ENCODE data around the gene CLCN6.
A peak's percentile ranks its signal among the peaks of the same experiment; 100 is the strongest.
"Not testable (repeated sequence)": the region's sequence is repeated elsewhere in the genome, so short reads cannot be mapped to it uniquely, and the experiment has no call there.

CLCN6 gene

DNA sequence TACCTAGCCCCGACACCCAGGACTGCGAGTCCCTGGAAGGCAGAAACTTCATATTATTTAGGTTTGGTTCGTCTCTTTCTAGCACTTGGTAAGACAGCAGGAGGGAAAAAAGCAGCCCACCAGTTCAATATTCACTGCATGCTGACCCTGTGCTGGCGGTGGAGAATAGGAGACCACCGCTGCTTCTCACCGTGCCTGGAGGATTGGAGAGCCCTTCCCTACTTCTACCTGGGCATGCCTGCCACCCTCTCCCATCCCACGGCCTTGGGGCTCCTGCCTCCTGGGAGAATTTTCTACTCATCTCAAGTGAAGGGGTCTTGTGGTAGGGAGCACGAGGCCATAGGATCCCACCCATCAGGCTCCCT lies 5.6 kb upstream of the CLCN6 start:
- Mint-ChIP-seq H3K27ac (no peak overlapping the region), H3K9me3 (no peaks in the 10 kb centered on the region), H3K4me3 (no peak overlapping the region), H3K27me3 (no peaks in the 10 kb centered on the region), H3K4me1 (peaks cover 37% of the 10 kb centered on the region)
- no peak for DNase-seq
- no peak for ATAC-seq

DNA sequence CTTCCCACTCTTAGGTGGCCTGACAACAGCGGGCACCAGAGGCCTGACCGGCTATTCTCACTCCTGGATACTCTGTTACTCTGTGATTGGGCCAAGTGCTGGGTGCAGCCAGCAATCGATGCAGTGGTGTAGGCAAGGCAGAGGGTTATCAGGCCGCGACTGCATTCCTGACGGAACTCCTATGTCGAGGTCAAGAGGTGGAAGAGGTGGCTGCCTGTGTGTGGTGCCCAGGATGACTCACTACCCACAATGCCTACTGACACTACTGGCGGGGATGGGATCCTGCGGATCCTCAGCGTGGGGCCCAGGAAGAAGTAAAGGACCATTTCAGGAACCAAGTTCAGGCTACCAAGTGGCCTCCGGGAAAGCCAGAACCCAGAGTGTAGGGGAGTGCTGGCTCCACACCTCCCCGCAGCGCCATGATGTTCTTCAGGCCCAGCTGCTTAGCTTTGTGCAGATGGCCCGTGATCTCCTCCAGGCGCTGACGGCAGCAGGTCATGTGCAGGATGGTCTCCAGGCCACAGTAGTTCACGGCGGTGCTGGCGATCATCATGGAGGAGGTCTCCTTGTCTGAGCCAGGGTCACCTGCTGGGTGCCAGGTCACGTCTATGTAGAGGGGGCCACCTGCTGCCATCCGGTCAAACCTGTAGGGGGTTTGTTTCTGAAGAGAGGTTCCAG lies 5.1 kb upstream of the CLCN6 start:
- Mint-ChIP-seq H3K4me3 (no peak overlapping the region), H3K4me1 (peaks cover 39% of the 10 kb centered on the region), H3K27me3 (no peaks in the 10 kb centered on the region), H3K27ac (peak overlapping the region in 1 of 2 donors; percentile 15), H3K9me3 (no peaks in the 10 kb centered on the region)
- DNase-seq: no peak
- no peak for ATAC-seq

DNA sequence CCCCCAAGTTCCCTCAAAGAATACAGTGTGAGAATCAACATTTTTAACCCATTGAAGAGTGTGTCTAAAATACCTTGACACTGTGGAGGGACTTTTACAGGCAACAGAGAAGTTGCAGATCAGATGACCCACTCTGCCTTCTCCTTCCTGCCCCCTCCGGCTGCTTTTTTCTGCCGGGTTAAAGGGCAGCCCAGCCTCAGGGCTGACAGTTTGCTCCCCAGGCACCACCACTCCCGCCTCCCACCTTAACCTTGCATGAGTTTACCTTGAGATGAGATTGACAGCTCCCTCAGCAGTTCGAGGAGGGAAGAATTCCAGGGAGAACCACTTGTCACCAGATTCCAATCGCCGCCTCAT lies 3.4 kb upstream of the CLCN6 start:
- no peaks in the 10 kb centered on the region for H3K9me3 Mint-ChIP-seq
- no peaks in the 10 kb centered on the region for H3K27me3 Mint-ChIP-seq
- H3K4me1 Mint-ChIP-seq: peaks cover 56% of the 10 kb centered on the region
- H3K27ac Mint-ChIP-seq: peak overlapping the region in 1 of 2 donors; percentile 19
- DNase-seq (no peak), ATAC-seq (no peak)
- peak overlapping the region; percentile 96 to 98 for H3K4me3 Mint-ChIP-seq

DNA sequence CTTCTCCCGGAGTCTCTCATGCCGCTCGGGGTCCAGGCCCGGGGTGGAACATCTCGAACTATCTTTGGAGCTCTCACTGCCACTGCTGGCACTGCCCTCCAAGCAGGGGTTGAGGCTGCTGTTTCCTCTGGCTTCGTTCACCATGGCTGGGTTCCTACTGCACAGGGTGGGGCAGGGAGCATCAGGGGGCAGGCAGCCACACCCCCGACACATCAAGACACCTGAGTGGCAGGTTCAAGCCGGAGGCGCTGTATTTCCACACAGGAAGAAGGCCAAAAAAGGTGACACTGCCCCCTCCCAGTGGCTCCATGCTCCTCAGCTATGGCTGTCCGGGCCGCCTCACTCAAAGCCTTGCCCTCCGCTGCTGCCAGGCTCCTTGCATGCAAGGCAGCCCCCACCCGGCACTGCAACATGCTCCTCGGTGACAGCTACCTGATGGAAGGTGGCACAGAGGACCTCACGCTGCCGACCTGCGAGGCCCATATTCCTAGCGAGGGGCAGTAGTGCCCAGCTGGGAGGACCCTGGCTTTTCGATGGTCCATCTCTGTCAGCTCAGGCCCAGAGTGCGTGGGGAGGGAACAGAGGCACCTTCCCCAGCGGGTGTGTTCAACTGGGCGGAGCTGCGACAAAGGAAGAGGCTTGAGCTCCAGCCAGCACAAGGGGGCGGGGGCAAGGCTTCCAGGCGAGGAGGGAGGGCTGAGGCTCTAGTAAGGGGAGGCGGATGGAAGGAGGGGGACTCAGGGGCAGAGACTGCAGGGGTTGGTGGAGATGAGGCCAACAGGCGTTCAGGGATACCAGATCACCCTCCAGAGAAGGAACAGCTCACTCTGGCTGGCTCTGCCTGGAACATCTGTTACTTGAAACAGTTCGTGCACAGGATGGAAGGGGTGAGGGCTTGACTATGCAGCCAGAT lies 2.8 kb upstream of the CLCN6 start:
- Mint-ChIP-seq H3K9me3 (no peaks in the 10 kb centered on the region), H3K4me1 (peaks cover 62% of the 10 kb centered on the region), H3K27me3 (no peaks in the 10 kb centered on the region), H3K4me3 (peak overlapping the region; percentile 96 to 98), H3K27ac (peak overlapping the region in 1 of 2 donors; percentile 27)
- peak; percentile 53 to 68 for DNase-seq
- ATAC-seq: peak; percentile 40

DNA sequence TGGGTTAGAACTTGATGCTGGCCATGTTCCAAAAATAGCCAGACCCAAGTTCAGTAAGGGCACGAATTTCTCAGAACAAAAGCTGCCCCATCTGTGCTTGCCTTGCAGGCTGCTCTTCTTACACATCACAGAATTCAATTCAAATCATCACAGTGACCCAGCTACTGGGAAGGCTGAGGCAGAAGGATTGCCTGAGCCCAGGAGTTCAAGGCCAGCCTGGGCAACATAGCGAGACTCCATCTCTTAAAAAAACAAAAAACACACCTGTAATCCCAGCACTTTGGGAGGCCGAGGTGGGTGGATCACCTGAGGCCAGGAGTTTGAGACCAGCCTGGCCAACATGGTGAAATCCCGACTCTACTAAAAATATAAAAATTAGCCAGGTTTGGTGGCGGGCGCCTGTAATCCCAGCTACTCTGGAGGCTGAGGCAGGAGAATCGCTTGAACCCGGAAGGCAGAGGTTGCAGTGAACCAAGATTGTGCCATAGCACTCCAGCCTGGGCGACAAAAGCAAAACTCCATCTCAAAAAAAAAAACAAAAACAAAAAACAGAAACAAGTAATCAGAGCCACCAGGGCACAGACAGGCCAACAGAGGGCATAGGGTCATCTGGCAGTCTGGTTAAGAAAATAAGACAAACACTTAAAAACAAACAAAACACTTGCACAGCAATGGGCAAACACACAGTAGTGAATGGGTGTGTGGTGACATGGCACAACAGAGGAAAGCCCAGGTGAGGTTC lies 1.9 kb upstream of the CLCN6 start:
- not testable (repeated sequence) for H3K9me3 Mint-ChIP-seq, H3K27me3 Mint-ChIP-seq, ATAC-seq, DNase-seq
- Mint-ChIP-seq H3K4me1 (peaks cover 68% of the 10 kb centered on the region), H3K4me3 (peak overlapping the region; percentile 96 to 98), H3K27ac (peak overlapping the region in 1 of 2 donors; percentile 15)

DNA sequence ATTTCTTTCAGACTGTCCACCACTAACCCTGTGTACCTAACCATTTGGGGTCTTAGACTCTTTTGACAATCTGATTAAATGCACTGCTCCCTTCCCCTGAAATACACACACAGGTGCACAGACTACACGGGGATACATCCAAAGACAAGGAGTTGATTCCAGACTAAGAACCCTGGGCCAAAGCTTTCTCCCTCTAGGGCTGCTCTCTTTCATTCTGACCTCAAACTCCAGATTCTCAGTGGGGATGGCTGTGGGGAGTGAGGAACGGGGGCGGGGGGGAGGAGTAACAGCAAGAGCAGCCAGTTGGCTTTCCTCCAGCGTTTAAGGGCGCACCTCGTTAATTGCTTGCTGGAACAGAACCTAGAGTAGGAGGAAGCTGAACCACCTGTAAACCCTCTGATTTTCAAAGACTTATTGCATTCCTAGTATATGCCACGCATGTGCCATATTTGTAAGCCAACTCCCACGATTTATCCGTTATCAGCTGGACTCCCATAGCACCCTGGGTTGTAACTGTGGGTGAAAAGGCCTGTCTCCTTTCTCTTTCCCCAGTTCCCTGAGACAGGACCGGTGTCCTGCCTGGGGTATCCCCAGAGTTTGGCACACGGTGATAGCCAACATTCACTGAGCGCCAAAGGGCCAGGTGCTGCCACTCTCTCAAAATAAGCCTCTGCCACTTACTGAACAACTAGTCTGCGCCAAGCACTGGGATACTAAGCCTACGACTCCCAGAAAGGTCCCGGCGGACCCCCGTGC lies 1.1 kb upstream of the CLCN6 start:
- Mint-ChIP-seq H3K4me3 (peak overlapping the region; percentile 96 to 98), H3K27me3 (no peaks in the 10 kb centered on the region), H3K27ac (peak overlapping the region; percentile 36 to 98), H3K4me1 (peaks cover 73% of the 10 kb centered on the region), H3K9me3 (no peaks in the 10 kb centered on the region)
- DNase-seq (no peak), ATAC-seq (no peak)

DNA sequence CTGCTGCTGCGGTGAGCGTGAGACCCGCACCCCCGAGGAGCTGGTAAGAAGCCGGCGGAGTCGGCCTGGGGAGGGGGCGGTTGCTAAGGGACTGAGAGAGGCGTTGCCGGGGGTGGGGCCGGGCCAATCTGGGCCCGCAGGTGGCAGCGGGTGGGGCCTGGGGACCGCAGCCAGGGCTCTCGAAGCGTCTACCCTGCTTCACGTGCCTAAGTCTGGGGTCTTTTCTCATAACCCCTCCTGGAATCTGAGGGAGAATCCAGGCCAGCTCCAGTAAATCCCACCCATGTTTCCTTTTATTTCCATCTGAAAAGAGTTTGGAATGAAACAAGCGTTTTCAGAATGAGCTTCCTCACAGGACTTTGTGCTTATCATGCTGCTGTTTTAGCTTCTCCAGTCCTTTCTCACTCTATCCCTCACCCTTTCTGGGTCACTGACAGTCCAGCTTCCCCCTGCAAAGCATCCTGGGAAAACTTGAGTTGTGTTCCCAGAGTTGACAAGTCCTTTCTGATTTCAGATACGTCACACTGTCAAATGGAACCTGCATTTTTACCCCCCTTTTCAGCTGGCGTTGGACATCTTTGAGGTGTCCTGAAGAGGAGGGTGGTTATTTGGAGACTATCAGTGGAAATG lies 431 bp downstream of the CLCN6 start:
- Mint-ChIP-seq H3K27ac (peak overlapping the region; percentile 96 to 98), H3K4me3 (peak overlapping the region; percentile 96 to 98), H3K27me3 (no peaks in the 10 kb centered on the region), H3K4me1 (peaks cover 73% of the 10 kb centered on the region), H3K9me3 (no peaks in the 10 kb centered on the region)
- ATAC-seq: peak; percentile 58
- DNase-seq: no peak

DNA sequence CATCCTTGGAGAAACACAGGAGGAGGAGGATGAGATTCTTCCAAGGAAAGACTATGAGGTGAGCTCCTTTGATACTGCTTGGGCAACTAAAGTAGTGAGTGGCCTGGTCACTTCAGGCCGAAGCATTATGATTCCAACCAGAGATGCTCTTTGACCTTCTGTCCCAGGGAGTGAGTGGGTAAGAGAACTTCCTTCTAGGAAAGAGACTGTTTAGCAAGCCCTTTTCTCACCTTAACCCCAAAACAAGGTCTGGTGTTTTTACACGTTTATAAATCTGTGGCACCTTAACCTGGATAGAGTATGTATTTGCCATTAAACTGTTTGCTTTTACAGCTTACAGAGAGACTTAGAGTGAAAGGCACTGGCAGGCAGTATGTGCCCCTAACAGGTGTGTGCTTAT lies 1.1 kb downstream of the CLCN6 start:
- DNase-seq: no peak
- no peak for ATAC-seq
- Mint-ChIP-seq H3K27me3 (no peaks in the 10 kb centered on the region), H3K4me1 (peaks cover 68% of the 10 kb centered on the region), H3K4me3 (peak overlapping the region; percentile 96 to 98), H3K9me3 (no peaks in the 10 kb centered on the region), H3K27ac (no peak overlapping the region)

DNA sequence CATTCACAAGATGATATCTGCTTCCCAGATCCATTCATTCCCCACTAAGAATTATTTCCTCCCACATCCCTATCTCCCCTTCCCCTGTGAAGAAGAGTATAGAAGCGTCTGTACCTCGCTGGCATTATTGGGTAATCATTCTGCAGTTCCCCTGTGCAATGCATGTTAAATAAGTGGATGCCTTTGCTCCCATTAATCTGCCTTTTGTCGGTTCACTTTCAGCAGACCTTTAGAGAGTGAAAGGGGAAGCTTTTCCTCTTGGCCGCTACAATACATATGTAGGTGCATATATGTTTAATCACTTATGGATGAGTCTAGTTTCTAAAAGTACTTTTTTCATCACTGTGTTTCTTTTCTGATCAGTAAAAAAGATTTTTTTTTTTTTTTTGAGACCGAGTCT lies 7.0 kb downstream of the CLCN6 start:
- ATAC-seq (no peak), DNase-seq (no peak)
- H3K27ac Mint-ChIP-seq: no peak overlapping the region
- no peaks in the 10 kb centered on the region for H3K9me3 Mint-ChIP-seq
- H3K27me3 Mint-ChIP-seq: no peaks in the 10 kb centered on the region
- H3K4me1 Mint-ChIP-seq: peaks cover 13% of the 10 kb centered on the region
- H3K4me3 Mint-ChIP-seq: no peak overlapping the region

DNA sequence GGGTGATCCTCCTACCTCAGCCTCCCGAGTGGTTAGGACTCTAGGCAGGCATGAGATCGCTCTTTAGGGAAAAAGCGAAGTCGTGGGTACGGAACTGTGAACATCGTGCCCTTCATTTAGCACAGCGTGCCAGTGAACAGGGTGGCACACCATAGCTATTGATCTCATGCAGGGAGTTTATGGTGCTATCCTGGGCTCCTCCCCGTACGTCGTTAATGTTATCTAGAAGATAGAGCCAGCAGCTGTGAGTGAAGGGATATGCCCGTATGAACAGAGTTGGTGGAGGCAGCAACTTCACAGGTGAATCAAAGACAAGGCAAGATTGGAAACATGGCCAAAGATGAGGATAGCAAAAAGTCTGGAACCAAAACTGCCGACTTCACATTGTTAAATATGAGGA lies 11.2 kb downstream of the CLCN6 start:
- Mint-ChIP-seq H3K4me3 (no peak overlapping the region), H3K27ac (no peak overlapping the region), H3K9me3 (no peaks in the 10 kb centered on the region), H3K27me3 (no peaks in the 10 kb centered on the region), H3K4me1 (no peaks in the 10 kb centered on the region)
- DNase-seq: no peak
- ATAC-seq: no peak

DNA sequence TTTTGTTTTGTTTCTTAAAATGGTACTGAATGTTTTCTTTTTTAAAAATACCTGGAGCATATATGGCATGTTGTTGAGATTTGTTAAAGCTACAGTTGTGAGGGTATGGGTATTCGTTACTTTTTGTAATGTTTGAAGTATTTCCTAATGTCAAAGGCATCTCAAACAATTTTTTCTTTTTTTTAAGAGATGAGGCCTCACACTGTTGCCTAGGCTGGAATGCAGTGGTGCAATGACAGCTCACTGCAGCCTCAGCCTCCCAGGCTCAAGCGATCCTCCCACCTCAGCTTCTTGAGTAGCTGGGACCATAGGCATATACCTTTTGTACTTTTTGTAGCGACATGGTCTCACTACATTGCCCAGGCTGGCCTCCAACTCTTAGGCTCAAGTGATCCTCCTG lies 16.1 kb downstream of the CLCN6 start:
- no peaks in the 10 kb centered on the region for H3K4me1 Mint-ChIP-seq
- ATAC-seq (no peak), DNase-seq (no peak)
- H3K4me3 Mint-ChIP-seq: no peak overlapping the region
- no peaks in the 10 kb centered on the region for H3K27me3 Mint-ChIP-seq
- no peaks in the 10 kb centered on the region for H3K9me3 Mint-ChIP-seq
- H3K27ac Mint-ChIP-seq: peak overlapping the region in 1 of 2 donors; percentile 15

DNA sequence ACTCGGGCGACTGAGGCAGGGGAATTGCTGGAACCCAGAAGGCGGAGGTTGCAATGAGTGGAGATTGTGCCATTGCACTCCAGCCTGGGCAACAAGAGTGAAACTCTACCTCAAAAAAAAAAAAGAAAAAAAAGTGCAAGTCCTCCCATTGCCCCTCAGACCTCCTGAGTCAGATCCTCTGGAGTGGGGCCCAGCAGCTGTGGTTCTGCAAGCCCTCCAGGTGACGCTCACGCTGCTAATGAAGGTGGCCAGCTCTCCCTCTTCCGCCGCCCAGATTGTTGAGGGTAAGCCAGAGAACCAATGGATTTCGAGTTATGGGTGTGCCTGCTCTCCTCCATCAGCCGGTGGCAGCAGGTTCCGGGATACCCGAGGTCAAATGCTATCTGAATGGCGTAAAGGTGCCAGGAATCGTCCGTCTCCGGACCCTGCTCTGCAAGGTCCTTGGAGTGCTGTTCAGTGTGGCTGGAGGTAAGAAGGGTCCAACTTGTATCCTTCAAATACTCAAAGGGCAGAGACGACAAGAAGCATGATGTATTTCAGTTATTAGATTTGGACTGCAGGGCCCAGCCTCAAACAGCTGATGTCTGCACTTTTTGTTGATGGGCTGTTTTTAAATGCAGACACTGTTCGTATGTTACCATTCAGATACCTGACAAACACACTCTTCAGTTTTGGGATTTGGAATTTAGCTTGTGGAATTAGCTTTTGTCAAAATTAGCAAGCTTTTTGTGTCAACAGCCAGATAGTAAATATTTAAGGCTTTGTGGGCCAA lies 17.6 kb downstream of the CLCN6 start:
- DNase-seq: no peak
- ATAC-seq: no peak
- no peaks in the 10 kb centered on the region for H3K4me1 Mint-ChIP-seq
- no peak overlapping the region for H3K4me3 Mint-ChIP-seq
- H3K9me3 Mint-ChIP-seq: no peaks in the 10 kb centered on the region
- no peaks in the 10 kb centered on the region for H3K27me3 Mint-ChIP-seq
- H3K27ac Mint-ChIP-seq: no peak overlapping the region

DNA sequence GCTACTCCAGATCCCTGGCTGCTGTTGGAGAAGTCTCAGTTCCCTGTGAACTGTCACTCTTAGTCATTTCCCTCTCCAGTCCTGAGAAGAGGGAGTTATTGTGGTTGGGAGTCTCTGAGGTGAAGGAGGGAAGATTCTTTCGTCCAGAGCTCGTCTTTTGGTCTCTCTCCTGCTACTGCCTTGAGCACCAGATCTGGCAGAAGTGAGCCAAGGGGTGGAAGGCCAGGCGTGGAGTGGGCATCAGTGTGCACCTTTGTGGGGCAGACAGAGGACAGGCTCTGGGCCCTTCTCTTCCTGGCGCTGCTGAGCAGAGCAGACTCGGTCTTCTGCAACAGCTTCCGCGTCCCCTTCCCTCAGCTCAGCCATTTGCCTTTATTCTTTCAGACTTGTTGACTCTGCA lies 19.1 kb downstream of the CLCN6 start:
- no peak overlapping the region for H3K27ac Mint-ChIP-seq
- no peaks in the 10 kb centered on the region for H3K9me3 Mint-ChIP-seq
- no peaks in the 10 kb centered on the region for H3K4me1 Mint-ChIP-seq

DNA sequence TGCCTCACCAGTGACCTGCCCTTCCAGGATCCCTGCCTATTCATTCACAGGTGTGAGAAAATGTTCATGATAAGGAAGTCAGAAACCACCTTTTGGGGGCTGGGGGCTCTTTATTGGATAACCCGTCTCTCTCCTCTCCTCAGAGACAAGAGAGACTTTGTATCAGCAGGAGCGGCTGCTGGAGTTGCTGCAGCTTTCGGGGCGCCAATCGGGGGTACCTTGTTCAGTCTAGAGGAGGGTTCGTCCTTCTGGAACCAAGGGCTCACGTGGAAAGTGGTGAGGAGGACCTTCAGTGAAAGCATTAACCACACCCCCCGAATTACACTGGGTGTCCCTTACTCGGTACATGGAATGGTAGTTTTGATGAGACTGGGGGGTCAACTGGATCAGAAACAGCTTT lies 21.0 kb downstream of the CLCN6 start:
- DNase-seq (no peak), ATAC-seq (no peak)
- H3K4me3 Mint-ChIP-seq: no peak overlapping the region
- H3K9me3 Mint-ChIP-seq: no peaks in the 10 kb centered on the region
- H3K27me3 Mint-ChIP-seq: no peaks in the 10 kb centered on the region
- no peak overlapping the region for H3K27ac Mint-ChIP-seq
- no peaks in the 10 kb centered on the region for H3K4me1 Mint-ChIP-seq

More for the DNA sequence above, 19.1 kb downstream of the CLCN6 start:
- DNase-seq: no peak
- Mint-ChIP-seq H3K4me3 (no peak overlapping the region), H3K27me3 (no peaks in the 10 kb centered on the region)
- no peak for ATAC-seq

Measured in stimulated activated naive CD8-positive, alpha-beta T cell treated with anti-CD3 and anti-CD28 coated beads, Interleukin-15, amount 100 ng/mL, for 72 hours (primary cell).